Astrocyte (in vitro differentiated cells and primary cell): ENCODE results near the gene SLC39A7.
A peak's percentile ranks its signal among the peaks of the same experiment; 100 is the strongest.

ENCODE experiments used
- EZH2 ChIP-seq: IDR thresholded peaks from 2 replicates; pipeline ENCODE4 v1.6.1; 2012; ENCODE audit warnings: mild to moderate bottlenecking, low read length, inconsistent platforms; ENCODE audit not compliant: insufficient read depth
- TF ChIP-seq, protein P1 (sequence below): IDR thresholded peaks from 2 replicates; pipeline ENCODE4 v1.5.1; 2011; ENCODE audit warnings: low read depth, mild to moderate bottlenecking, inconsistent platforms, low read length, moderate library complexity; ENCODE audit not compliant: insufficient read depth

DNA sequence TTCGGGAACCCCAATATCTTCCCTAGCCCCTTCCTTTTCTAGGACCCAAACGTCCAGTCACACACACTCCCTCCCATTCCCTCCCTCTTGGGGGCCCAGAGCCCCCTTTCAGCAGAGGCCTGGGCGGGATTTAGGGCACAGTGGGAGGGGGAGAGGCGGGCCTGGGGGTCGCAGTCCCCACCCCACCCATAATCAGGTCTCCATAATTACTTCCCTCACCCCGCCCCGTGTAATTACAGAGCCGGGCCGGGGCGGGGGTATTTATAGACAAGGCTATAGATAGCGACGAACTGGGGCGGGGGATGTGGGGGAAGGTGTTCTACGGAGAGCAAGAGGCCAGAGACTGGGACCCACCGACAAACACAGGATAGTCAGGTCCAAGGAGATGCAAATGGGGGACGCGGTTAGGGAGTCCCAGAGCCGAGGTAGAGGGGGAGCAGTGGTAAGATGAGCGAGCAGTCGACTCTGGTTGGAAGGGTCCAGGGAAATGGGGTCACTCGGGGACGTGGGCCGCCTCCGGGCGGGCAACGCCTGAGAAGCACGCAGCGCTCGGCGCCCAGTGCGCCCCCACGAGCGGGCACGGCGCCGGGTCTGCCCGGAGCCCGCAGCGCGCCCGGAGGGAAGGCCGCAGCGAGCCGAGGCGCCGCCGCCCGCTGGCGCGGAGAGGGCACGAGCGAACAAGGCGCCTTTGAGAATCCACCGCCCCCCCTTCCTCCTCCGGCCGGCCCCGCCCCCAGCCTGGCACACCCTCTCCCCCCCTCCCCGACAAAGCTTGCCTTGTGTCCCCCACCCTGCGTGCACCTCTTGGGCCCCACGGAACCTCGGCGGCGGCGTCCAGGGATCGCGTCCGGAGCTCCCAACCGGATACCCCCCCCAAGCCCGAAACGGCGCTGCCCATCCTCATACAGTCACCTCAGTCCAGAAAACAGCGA lies 7.7 kb upstream of the SLC39A7 start:
- TF ChIP-seq, protein P1, sequence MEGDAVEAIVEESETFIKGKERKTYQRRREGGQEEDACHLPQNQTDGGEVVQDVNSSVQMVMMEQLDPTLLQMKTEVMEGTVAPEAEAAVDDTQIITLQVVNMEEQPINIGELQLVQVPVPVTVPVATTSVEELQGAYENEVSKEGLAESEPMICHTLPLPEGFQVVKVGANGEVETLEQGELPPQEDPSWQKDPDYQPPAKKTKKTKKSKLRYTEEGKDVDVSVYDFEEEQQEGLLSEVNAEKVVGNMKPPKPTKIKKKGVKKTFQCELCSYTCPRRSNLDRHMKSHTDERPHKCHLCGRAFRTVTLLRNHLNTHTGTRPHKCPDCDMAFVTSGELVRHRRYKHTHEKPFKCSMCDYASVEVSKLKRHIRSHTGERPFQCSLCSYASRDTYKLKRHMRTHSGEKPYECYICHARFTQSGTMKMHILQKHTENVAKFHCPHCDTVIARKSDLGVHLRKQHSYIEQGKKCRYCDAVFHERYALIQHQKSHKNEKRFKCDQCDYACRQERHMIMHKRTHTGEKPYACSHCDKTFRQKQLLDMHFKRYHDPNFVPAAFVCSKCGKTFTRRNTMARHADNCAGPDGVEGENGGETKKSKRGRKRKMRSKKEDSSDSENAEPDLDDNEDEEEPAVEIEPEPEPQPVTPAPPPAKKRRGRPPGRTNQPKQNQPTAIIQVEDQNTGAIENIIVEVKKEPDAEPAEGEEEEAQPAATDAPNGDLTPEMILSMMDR, result no peak
- peak; percentile 58 for TF ChIP-seq EZH2
